ENCODE measurements around the gene ECM1.

ECM1 gene

GRCh38 chr1:150534002-150534401, 26.1 kb downstream of the ECM1 start:
- TF ChIP-seq CREB1 (IDR thresholded peaks at IDR 0.05; ENCODE audit: low read depth), result no peak
- TF ChIP-seq RAD21 (IDR thresholded peaks at IDR 0.05; ENCODE audit: low read depth), result no peak
- TF ChIP-seq ZBTB7A (IDR thresholded peaks at IDR 0.05; ENCODE audit: low read depth), result no peak
- TF ChIP-seq MAX (IDR thresholded peaks at IDR 0.05), result no peak
- TF ChIP-seq REST (IDR thresholded peaks at IDR 0.05; ENCODE audit: low read depth), result no peak
- TF ChIP-seq EGR1 (IDR thresholded peaks at IDR 0.05), result no peak
- TF ChIP-seq TCF12 (IDR thresholded peaks at IDR 0.05; ENCODE audit: low read depth), result no peak

GRCh38 chr1:150535511-150536287, 27.8 kb downstream of the ECM1 start:
- TF ChIP-seq TAF1 (IDR thresholded peaks at IDR 0.05; ENCODE audit: low read depth) (no peak), CEBPB (IDR thresholded peaks at IDR 0.05) (no peak), MAX (IDR thresholded peaks at IDR 0.05) (no peak), RAD21 (IDR thresholded peaks at IDR 0.05; ENCODE audit: low read depth) (no peak), CREB1 (IDR thresholded peaks at IDR 0.05; ENCODE audit: low read depth) (no peak), USF1 (IDR thresholded peaks at IDR 0.05) (no peak), EP300 (IDR thresholded peaks at IDR 0.05; ENCODE audit: borderline replicate concordance) (no peak), TEAD4 (IDR thresholded peaks at IDR 0.05) (peak; percentile 75), FOXM1 (IDR thresholded peaks at IDR 0.05; ENCODE audit: borderline replicate concordance, low read depth) (no peak)

GRCh38 chr1:150536836-150537731, 29.2 kb downstream of the ECM1 start:
- TF ChIP-seq MAX (IDR thresholded peaks at IDR 0.05) (0 out of 2 replicates have a peak, but pooled peaks have one; percentile 15), REST (IDR thresholded peaks at IDR 0.05; ENCODE audit: low read depth) (no peak), EGR1 (IDR thresholded peaks at IDR 0.05) (no peak), CREB1 (IDR thresholded peaks at IDR 0.05; ENCODE audit: low read depth) (no peak), NFIC (IDR thresholded peaks at IDR 0.05) (no peak), TEAD4 (IDR thresholded peaks at IDR 0.05) (no peak)

GRCh38 chr1:150537732-150538684, 30.1 kb downstream of the ECM1 start:
- TF ChIP-seq TEAD4 (IDR thresholded peaks at IDR 0.05) (peak; percentile 93), EP300 (IDR thresholded peaks at IDR 0.05; ENCODE audit: borderline replicate concordance) (no peak), CEBPB (IDR thresholded peaks at IDR 0.05) (no peak), ZBTB7A (IDR thresholded peaks at IDR 0.05; ENCODE audit: low read depth) (no peak), REST (IDR thresholded peaks at IDR 0.05; ENCODE audit: low read depth) (no peak), CREB1 (IDR thresholded peaks at IDR 0.05; ENCODE audit: low read depth) (no peak), EGR1 (IDR thresholded peaks at IDR 0.05) (no peak), YY1 (IDR thresholded peaks at IDR 0.05; ENCODE audit: low read depth) (no peak), MAX (IDR thresholded peaks at IDR 0.05) (peak; percentile 50; the same call in 1 of the 2 replicates), FOXM1 (IDR thresholded peaks at IDR 0.05; ENCODE audit: borderline replicate concordance, low read depth) (no peak), RAD21 (IDR thresholded peaks at IDR 0.05; ENCODE audit: low read depth) (no peak)
